Measurements from ENCODE around the gene IL17RA.

IL17RA gene

DNA sequence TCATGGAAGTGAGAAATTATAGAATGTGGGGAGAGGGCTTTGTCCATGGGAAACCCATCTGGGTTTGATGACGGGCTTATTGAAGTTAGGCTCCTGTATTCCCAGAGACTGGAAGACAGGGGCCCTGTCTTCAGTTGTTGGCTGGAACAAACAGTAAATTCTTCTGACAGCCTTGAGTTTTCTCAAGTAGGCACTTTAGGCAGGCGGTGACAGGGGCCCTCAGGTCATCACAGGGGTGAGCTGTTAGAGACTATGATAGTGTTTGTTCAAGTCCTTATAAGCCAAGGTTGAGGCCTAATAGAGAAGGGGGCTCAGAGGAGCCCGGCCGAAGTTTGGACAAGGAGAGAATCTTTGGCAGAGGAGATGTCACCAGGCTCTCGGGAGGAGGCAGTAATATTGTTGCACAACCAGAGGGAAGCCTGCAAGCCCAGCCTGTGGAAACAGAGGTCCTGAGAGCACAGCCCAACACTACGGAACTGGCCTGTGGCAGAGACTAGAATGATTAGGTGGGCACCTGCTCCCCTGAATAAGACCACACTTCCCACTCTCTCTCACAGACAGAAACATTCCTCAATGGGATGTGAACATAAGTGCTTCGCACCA, 20.2 kb upstream of the IL17RA start:
- no peak for TF ChIP-seq POLR2A (IDR thresholded peaks at IDR 0.05; ENCODE audit: low read depth, low read length)
- FAIRE-seq: no peak

DNA sequence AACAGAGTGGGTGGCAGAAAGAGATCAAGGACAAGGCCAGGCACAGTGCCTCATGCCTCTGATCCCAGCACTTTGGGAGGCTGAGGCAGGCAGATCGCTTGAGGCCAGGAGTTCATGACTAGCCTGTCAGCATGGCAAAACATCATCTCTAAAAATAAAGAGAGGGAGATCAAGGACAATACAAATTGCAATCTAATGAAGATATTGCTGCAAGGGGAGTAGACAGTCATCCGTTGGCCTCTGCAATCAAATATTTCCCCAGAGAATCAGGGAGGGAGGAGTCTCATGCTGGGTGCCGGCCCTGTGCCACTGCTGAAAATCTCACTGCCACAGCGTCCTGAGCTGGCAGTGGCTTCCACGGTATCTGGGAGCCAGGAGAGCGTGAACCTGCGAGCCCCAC, 19.4 kb upstream of the IL17RA start:
- TF ChIP-seq POLR2A (IDR thresholded peaks at IDR 0.05; ENCODE audit: low read depth, low read length): no peak

More for the DNA sequence above, 20.2 kb upstream of the IL17RA start:
- DNase-seq (ENCODE audit: insufficient read length, low spot score): no peak

DNA sequence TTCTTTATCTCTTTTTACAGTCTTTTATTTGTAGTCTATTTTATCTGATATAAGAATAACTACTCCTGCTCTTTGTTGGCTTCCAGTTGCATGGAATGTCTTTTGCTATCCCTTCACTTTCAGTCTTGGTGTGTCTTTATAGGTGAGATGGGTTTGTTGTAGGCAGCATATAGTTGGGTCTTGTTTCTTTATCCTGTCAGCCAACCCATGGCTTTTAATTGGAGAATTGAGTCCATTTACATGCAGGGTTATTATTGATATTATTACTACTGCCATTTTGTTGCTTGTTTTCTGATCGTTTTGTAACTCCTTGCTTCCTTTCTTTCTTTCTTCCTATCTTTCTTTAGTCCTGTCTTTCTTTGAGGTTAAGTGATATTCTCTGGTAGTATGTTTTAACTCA, 11.9 kb upstream of the IL17RA start:
- no peak for TF ChIP-seq POLR2A (IDR thresholded peaks at IDR 0.05; ENCODE audit: low read depth, low read length)
- DNase-seq (ENCODE audit: insufficient read length, low spot score) (no peak), FAIRE-seq (no peak)

More for the DNA sequence above, 19.4 kb upstream of the IL17RA start:
- FAIRE-seq (no peak), DNase-seq (ENCODE audit: insufficient read length, low spot score) (no peak)

DNA sequence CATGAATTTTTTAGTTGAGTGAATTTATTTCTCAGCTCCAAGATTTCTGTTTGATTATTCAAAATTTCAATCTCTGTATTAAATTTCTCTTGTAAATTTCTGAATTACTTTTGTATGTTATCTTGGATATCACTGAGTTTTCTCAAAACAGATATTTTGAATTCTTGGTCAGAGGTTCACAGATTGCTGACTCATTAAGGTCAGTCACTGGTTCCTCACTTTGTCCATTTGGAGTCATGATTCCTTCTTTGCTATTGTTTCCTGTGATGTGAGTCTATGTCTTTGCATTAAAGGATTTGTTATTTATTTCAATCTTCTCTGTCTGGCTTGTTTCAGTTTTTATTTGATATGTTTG, 10.2 kb upstream of the IL17RA start:
- DNase-seq (ENCODE audit: insufficient read length, low spot score): no peak
- FAIRE-seq: no peak
- TF ChIP-seq POLR2A (IDR thresholded peaks at IDR 0.05; ENCODE audit: low read depth, low read length): no peak

DNA sequence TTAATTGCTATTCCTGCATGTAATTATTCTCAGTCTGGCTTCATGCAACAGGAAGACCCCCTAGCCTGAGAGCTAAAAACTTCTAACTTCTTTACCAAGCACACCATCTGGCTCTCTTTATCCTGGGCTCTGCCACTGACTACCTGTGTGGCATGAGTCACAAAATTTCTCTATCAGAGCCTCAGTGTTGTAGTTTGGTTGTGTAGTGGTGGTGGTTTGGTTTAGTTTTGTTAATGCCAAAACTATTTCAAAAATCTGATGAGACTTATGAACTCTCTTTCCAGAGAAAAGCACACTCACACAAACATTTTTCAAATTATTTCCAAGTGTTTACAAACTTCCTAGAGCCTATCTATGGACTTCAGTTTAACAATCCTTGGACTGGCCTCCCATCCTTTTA, 7.5 kb upstream of the IL17RA start:
- TF ChIP-seq POLR2A (IDR thresholded peaks at IDR 0.05; ENCODE audit: low read depth, low read length): no peak
- DNase-seq (ENCODE audit: insufficient read length, low spot score) (no peak), FAIRE-seq (no peak)

DNA sequence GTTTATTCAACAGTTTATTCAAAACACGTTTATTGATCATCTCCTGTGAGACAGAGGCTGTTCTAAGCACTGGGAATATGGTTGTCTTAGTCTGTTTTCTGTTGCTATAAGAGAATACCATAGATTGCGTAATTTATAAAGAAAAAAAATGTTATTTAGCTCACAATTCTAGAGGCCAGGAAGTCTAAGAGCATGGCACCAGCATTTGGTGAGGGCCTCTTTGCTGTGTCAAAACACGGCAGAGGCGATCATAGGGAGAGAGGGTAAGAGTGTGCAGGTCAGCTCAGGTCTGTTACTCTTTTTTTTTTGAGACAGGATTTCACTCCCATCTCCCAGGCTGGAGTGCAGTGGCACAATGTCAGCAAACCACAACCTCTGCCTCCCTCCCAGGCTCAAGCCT, 5.2 kb upstream of the IL17RA start:
- DNase-seq (ENCODE audit: insufficient read length, low spot score) (no peak), FAIRE-seq (no peak)
- TF ChIP-seq POLR2A (IDR thresholded peaks at IDR 0.05; ENCODE audit: low read depth, low read length): no peak

DNA sequence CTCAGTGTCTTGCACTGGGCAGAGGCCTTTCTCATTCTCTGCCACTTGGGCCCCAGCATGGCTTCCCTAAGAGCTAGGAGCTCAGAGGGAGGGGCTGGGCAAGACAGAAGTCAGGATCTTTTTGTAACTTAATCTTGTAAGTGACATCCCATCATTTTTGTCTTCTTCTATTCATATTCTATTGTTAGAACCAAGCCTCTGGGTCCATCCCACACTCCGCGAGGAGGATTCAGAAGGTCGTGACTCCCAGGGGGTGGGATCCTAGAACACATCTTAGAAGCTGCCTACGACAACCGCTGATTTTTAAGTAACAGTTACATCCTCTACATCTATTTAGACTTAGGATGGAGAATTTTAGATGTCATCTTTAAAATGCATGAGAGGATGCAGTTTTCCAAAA, 1.5 kb upstream of the IL17RA start:
- DNase-seq (ENCODE audit: insufficient read length, low spot score) (no peak), FAIRE-seq (no peak)
- TF ChIP-seq POLR2A (IDR thresholded peaks at IDR 0.05; ENCODE audit: low read depth, low read length): no peak

DNA sequence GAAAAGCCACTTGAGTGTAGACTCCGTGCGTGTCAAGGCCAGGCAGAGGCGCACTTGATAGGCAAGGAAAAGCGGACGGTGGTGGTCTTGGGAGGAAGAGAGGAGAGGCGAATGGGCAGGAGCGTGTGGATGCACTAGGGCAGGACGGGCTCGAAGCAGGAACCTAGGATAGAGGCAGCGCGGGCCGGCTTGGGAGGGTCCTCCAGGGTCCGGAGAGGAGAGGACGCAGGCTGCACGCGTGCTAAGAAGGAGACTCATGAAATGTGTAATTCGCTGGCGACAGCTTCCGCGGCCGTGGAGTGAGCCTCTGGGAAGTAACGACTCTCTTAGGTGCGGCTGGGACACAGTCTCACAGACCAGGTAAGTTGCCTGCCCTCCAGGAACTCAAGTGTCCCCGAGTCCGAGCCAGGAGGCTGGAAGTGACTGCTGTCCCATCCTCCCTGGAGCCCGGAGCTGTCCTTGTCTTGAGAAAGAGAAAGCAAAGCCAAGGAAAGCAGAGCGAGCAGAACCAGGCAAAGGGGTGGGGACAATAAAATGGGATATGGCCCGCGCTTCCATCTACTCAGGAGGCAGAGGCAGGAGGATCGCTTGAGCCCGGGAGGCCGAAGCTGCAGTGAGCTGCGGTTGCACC, 874 bp upstream of the IL17RA start:
- no peak for FAIRE-seq
- TF ChIP-seq POLR2A (IDR thresholded peaks at IDR 0.05; ENCODE audit: low read depth, low read length): no peak
- no peak for DNase-seq (ENCODE audit: insufficient read length, low spot score)

DNA sequence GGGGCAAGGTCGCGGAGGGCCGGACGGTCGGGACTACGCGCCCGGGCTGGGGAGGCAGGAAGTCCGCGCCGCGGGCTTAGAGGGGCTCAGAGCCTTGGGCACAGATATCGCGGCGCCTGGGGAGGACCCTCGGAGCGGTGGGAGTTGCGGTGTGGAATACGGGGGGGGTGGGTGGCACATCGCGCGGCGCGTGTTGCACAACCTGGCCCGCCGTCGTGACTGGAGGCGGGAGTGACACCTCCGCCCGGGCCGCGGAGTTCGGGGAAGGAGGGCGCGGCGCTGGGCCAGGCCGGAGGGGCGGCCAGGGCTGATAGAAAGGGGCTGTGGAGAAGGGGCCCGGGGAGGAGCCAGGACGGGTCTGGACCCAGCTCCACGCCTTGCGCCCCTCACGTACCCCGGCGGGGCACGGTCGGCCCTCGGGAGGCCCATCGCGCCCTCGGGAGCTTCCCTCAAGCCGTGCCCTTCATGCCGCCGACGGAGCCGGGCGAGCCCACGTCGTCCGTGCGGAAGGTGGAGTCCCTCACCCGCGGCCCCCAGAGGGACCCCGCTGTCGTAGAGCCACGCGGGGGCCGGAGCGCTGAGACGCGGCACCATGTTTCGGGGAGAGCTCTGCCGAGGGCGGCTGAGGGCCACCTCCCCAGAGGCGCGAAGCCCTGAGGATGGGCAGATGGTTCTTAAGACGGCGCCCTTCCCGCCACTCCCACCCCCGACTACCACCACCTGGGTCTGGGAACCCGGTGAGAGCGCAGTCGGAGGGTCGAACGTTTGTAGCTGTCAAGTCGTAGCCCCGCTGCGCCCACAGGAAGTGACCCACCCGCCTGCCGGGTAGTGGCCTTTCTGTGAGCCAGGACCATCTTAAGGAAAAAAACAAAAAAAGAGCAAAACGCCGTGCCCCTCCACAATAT, 729 bp downstream of the IL17RA start:
- FAIRE-seq (no peak), DNase-seq (ENCODE audit: insufficient read length, low spot score) (no peak)
- no peak for TF ChIP-seq POLR2A (IDR thresholded peaks at IDR 0.05; ENCODE audit: low read depth, low read length)

DNA sequence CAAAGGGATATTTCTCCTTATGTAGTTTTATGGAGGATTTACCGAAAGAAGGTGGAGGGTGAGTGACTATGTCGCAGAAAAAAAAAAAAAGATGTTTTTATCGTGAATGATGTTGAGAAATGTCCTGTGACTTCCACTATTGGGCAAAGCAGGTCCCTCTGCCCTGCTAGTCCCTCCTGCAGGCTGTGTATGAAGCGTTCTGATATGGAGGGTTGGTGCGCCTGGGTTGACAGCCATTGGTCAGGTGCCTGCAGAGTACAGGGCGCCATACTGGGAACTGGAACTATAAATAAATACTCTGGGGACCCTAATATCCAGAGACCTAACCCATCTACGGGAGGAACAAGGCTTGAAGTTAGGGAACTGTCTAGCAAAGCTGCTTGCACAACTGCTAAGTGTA, 1.5 kb downstream of the IL17RA start:
- no peak for TF ChIP-seq POLR2A (IDR thresholded peaks at IDR 0.05; ENCODE audit: low read depth, low read length)
- no peak for FAIRE-seq
- no peak for DNase-seq (ENCODE audit: insufficient read length, low spot score)

DNA sequence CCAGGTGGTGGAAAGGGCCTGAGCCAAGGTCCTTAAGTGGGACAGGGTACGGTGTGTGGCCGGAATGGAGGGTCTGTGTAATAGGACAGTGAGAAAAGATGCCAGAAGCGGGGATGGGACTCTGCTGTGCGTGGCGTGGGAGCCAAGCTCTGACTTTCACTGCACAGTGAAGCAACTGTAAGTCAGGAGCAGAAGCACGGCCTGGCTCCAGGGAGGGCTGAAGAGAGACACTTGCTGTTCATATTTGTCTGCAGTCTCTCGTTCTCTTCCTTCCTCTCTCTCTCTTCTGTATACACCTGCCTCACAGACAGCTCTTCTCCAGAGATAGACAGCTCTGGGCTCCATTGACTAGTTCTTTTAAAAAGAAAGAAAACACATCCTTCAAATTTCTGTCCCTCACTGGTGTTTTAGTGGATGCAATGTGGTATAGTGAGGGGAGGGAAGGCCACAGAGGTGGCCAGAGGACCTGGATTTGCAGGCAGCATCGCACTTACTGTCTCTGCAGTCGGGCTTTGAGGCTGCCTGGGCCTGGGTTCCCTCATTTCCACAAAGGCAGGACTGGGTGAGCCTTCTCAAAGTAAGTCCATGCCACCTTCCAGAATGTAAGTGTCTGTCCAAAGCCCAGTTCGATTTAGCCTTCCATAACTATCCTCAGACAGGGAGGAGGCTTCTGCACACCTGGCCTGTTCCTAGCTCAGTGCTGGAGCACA, 2.1 kb downstream of the IL17RA start:
- no peak for TF ChIP-seq POLR2A (IDR thresholded peaks at IDR 0.05; ENCODE audit: low read depth, low read length)
- FAIRE-seq (no peak), DNase-seq (ENCODE audit: insufficient read length, low spot score) (no peak)

DNA sequence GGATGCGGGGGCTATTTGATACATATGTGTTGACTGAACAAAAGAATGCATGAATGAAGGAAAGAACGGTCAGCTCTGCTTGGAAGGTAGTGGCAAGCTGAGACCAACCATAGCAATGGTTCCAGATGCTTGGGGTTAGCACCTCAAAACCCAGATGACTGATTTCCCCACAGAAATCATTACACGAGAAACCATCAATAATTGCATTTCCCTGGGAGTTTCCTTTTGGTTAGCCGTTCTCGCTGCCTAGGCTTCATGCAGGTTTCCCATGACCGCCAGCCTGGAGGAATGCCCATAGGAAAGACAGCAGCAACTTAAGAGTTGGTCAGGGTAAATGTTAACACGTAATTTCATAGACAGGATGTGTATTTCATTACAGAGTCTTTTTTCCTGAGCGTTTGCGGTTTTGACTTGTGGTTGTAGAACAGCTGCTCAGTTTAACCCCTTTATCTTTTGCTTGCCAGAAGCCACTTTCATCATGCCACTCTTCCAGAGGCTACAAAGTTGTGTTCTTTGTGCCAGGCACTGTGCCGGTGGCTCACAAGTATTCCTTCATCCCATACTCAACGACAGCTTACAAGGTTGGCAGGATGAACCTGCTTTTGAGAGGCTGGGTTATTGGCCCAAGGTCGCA, 2.8 kb downstream of the IL17RA start:
- TF ChIP-seq POLR2A (IDR thresholded peaks at IDR 0.05; ENCODE audit: low read depth, low read length): no peak
- no peak for FAIRE-seq
- no peak for DNase-seq (ENCODE audit: insufficient read length, low spot score)

DNA sequence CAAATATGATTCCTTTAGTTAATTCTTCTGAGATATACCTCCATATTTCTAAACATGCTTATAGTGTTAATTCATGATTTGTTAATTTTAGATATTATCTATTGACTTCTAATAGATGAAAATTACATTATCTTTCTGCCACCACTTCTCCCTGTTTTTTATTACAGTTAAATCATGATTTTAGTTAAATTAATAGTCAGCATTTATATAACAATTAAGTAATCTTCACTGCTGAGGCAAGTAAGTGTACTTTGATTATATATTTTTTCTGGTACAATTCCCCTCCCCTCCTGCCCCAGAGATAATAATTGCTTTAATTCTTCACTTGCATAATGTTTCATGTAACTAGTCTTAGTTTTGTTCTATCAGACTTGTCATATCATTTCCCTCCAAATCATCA, 5.8 kb downstream of the IL17RA start:
- DNase-seq (ENCODE audit: insufficient read length, low spot score) (no peak), FAIRE-seq (no peak)
- TF ChIP-seq POLR2A (IDR thresholded peaks at IDR 0.05; ENCODE audit: low read depth, low read length): no peak

DNA sequence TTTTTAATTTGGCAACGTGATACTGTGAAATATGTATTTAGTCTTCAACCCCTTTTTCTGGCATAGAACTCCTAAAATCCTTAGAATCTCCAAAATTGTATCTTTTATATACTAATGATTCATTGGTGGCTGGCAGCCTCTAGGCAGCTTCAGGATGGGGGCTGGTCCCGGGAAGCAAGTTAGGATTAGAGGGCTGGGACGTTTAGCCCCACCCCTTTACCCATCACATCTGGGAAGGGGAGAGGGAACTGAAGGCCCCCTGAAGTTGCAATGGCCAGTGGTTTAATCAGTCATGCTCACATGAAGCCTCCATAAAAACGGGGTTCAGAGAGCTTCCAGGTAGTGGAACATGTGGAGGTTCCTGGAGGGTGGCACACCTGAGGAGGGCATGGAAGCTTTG, 7.1 kb downstream of the IL17RA start:
- DNase-seq (ENCODE audit: insufficient read length, low spot score): no peak
- no peak for TF ChIP-seq POLR2A (IDR thresholded peaks at IDR 0.05; ENCODE audit: low read depth, low read length)
- FAIRE-seq: no peak

All from H54 (cell line).